HG02642 (cell line): Measurements from ENCODE around the gene CGAS.
"Not testable (repeated sequence)": the region's sequence is repeated elsewhere in the genome, so short reads cannot be mapped to it uniquely, and the experiment has no call there.

Experiments
- ATAC-seq: cut with Tn5 transposase; IDR thresholded peaks from one replicate; pipeline ENCODE4 v1.9.1; 2021; ENCODE audit warnings: mild to moderate bottlenecking; ENCODE audit not compliant: unreplicated experiment, poor library complexity

The CGAS gene

DNA sequence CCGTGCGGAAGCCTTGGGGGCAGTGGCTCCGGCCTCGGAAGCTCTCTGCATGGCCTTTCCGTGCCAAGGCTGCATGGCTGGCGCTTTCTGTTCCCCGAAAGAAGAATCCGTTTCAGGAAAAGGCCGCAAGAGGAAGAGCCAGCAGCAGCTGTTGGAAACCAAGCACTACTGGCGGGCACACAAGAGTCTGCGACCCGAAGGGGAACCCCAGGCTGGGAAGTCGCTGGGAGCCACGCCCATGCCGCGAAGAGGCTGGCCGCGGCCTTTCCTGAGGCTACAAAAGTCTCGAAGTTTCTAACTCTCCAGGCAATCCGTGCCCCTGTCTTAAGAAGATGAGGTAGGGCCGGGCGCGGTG is at the start of gene CGAS:
CGAS (minus strand) TSS at position 191 of the 355 bp plus-strand sequence; CDS start at position 75, 116 bp downstream.
- peak; percentile 81 for ATAC-seq

DNA sequence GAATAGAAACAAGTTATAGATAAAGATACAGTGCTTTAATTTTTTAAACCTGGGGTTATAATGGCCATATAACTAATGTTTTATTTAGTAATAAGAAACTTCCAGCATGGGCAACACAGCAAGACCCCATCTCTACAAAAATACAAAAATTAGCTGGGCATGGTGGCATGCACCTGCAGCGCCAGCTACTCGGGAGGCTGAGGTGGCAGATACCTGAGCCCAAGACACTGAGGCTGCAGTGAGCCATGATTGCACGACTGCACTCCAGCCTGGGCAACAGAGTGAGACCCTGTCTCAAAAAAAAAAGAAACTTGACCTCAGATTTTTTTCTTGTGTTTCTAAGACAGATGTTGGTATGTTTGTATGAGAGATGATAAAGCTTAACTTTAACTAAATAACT is 45.8 kb upstream of the CGAS start:
- ATAC-seq, result no peak

DNA sequence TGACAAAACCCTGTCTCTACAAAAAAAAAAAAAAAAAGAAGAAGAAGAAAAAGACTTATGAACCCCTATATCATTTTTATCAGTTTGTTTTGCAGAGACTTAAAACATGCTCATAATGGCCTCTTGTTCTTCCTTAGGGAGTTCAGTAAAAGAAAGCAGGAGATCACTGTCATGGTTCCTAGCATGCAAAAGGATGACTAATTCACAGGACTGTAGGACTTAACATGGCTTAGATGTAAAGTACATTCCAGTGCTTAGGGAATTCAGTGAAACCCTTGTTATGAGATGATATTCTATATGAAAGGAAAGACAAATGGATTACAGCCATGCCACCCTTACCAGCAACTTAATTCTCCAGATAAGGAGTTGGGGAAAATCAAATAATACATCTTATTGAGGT is 39.3 kb upstream of the CGAS start:
- no peak for ATAC-seq

DNA sequence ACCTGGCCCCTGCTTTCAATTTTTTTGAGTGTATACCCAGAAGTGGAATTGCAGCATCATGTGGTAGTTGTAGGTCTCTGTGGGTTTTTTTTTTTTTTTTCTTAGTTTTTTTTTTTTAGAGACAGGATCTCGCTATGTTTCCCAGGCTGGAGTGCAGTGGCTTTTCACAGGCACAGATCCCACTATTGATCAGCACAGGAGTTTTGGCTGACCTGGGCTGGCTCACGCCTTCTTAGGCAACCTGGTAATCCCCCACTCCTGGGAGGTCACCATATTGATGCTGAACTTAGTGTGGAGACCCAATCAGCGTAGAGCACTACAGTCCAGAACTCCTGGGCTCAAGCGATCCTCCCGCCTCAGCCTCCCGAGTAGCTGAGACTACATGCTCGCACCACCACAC is 35.4 kb upstream of the CGAS start:
- no peak for ATAC-seq

GRCh38 chr6:73484438-73484837 is 32.3 kb upstream of the CGAS start:
- ATAC-seq, result no peak

DNA sequence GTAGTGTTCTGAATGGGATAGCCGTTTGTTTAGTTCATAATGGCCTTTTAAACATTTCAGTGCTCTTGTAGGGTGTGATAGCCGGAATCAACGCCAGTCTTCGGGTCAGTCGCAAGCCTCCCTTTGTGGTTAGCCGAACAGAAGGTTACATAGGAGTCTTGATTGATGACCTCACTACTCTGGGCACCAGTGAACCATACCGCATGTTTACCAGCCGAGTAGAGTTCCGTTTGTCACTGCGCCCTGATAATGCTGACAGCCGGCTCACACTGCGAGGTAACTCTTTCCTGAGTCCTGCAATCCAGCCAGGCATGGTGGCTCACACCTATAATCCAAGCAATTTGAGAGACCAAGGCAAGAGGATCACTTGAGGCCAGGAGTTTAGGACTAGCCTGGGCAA is 29.9 kb upstream of the CGAS start:
- no peak for ATAC-seq

DNA sequence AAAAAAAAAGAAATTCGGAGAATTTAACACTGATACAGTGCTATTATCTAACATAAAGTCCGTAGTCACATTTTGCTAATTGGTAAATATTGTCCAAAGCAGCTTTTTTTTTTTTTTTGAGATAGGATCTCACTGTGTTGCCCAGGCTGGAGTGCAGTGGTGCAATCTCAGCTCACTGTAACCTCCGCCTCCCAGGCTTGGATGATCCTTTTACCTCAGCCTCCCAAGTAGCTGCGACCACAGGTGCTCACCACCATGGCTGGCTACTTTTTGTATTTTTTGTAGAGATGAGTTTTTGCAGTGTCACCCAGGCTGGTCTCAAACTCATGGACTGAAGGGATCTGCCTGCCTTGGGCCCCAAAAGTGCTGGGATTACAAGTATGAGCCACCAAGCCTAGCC is 25.3 kb upstream of the CGAS start:
- no peak for ATAC-seq

DNA sequence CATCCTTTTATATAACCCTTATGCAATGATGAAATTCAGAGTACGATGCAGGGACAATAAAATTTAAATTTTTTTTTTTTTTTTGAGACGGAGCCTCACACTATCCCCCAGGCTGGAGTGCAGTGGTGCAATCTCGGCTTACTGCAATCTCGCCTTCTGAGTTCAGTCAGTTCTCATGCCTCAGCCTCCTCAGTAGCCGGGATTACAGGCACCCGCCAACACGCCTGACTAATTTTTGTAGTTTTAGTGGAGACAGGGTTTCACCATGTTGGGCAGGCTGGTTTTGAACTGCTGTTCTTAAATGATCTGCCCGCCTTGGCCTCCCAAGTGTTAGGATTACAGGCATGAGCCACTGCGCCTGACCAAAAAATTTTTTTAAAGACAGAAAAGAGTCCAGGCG is 24.6 kb upstream of the CGAS start:
- ATAC-seq, result no peak

DNA sequence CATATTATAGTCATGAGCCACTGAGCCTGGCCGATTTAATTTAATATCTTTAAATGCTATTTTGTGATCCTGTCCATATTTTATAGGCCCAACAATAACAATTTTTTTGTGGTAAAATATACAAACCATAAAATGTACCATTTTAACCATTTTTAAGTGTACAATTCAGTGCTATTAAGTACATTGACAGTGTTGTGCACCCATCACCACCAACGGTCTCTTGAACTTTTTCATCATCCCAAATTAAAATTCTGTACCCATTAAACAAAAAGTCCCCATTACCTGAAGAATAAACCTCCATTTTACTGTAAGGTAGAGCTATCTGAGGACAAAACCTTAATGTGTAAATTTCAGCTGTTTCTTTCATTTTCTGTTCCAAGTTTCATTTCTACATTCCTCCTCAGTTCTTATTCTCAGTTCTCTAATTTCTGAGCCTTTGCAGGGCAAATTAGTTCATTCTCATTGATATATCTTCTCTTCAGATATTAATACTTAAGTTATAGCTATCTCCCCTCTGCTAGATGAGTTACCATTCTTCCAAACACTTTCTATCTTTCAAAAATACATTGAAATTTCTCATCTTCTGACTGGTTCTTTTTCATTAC is 19.7 kb upstream of the CGAS start:
- ATAC-seq, result peak; percentile 95

- peak; percentile 98 for ATAC-seq
Observed at GRCh38 chr6:73461537-73462350, 9.6 kb upstream of the CGAS start, which contains the start of gene MTO1. TSS of gene MTO1 (plus strand) at chr6:73461737. CDS start at chr6:73461855, 118 bp downstream.

GRCh38 chr6:73460056-73460455 is 8.0 kb upstream of the CGAS start:
- no peak for ATAC-seq

DNA sequence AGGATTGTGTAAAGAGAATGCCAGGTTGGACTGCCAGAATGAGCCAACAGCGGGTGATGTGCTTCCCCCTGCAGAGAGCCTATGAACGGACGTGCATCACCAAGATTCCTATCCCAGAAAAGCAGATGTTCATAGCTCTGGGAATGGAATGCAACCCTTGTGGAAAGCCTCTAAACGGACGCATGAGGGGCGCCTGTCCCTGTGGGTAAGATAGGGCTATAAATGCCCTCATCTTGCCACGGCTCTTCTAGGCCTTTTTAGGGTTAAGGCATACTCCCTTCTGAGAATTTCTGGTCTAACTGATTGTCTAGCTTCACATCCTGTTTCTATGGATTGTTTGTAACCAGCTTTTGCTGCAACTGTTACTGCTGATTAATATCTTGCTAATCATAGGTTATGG is 7.4 kb upstream of the CGAS start:
- ATAC-seq, result not testable (repeated sequence)

DNA sequence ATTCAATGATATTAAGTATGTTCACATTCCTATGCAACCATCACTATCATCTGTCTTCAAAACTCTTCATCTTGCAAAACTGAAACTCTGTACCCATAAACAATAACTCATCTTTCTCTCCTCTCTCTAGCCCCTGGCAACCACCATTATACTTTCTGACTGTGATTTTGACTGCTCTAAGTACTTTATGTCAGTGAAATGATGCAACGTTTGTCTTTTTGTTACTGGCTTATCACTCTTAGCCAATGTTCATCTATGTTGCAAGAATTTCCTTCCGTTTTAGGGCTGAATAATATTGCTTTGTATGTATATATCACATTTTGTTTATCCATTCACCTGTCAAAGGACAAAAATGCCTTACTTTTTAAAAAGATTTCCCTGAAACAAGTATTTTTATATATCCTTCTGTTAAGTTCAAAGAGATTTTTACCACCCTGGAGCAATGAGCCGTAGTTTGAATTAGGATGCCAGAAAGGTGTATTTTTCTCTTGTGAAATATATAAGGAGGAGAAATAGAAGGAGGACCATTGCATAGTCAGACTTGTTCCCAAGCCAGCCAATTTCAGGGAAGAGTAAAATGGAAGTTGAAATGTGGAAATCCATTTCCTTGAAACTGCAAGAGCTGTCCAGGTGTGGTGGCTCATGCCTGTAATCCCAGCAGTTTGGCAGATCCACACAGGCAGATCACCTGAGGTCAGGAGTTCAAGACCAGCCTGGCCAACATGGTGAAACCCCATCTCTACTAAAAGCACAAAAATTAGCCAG is 4.0 kb upstream of the CGAS start:
- no peak for ATAC-seq

DNA sequence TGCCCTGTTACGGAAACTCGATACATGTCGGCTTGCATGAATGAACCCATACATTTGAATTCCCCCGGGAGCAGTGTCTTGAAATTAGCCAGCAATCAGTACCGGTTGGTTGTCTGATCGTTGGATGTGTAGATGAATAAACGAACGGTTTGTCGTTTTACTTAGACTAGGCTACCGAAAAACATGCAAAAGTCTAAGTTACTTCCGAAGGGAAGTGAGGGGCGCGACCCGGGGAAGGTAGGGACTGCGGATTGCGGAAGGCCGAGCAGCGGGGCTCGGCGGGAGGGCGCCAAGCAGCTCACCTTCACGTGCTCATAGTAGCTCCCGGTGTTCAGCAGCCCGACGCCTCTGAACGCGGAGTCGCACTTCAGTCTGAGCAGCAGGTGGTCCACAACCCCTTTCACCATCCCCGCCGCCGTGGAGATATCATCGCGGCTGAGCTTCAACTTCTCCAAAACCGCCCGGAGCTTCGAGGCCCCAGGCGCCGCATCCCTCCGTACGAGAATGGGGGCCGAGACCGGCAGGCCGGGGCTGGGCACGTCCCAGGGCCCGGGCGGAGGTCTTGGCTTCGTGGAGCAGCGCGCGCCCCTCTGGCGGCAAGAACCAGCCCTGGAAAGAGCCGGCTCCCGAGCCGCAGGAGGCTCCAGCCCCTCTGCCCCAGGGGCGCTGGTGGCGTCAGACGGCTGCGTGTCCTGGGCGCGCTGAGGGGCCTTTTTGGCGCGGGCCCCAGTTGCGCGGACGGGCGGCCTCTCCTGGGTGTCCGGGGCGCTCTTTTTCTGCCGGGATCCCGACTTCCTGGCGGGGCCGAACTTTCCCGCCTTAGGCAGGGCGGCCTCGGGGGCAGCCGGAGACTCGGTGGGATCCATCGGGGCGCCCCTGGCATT is 632 bp downstream of the CGAS start:
- peak; percentile 65 for ATAC-seq

- ATAC-seq, result no peak
Observed at GRCh38 chr6:73443555-73443954, 8.5 kb downstream of the CGAS start.

- ATAC-seq, result no peak
Observed at GRCh38 chr6:73435236-73435635, 16.9 kb downstream of the CGAS start.

GRCh38 chr6:73421534-73421933 is 30.6 kb downstream of the CGAS start:
- no peak for ATAC-seq

DNA sequence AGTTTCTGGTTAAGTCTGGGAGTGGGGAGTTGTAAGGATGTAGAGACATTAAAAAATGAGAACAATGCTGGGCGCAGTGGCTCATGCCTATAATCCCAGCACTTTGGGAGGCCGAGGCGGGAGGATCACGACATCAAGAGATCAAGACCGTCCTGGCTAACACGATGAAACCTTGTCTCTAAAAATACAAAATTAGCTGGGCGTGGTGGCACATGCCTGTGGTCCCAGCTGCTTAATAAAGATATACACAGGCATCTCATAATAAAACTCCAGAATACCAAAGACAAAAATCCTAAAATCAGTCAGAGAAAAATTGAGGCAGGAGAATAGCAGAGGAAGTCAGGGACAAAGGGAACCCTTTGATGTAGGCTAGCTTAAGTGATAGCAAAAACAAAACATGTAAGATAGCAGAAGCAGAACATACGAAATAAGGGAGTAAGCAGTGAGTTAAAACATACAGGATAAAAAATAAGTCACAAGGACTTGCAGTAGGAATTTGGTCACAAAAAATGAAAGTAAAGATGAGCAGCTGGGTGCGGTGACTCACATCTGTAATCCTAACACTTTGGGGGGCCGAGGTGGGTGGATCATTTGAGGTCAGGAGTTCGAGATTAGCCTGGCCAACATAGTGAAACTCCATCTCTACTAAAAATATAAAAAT is 33.9 kb downstream of the CGAS start:
- ATAC-seq, result no peak

DNA sequence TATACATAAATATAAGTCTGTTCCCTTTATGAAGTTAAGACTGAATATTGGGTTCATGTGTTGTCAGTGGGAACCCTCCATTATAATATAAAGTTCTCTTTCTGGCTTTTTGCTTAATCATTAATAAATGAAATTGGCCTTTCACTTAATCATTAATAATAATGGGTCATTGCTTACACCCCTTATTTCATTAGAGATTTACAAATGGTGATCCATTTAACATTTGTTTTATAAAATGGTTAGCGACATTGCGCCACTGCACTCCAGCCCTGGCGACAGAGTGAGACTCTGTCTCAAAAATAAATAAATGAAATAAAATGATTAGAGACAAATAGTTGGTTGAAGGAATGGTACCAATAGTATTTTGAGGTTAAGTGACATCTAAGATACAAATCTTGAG is 39.0 kb downstream of the CGAS start:
- no peak for ATAC-seq

- no peak for ATAC-seq
Observed at GRCh38 chr6:73409395-73409794, 42.7 kb downstream of the CGAS start.
